Cardiac fibroblast (primary cell): ENCODE data around the gene LRRC55.

ENCODE experiments used
- DNase-seq, 2 donors: peaks; one replicate each; pipeline versions ENCODE4 v3.0.0 to v3.0.0-alpha.2; 2010; ENCODE audit warnings: low read depth in 2 of 2
- H3K4me3 ChIP-seq, 2 donors: replicated peaks in 1 of 2; 1 replicate in 1 of 2; 2 replicates in 1 of 2; pipeline ENCODE4 v1.5.1; 2011; ENCODE audit warnings: low read depth in 2 of 2, low read length in 2 of 2, mild to moderate bottlenecking in 2 of 2, moderate library complexity in 1 of 2
- CTCF ChIP-seq: IDR thresholded peaks from one replicate; pipeline ENCODE4 v1.5.1; 2011; ENCODE audit warnings: low read depth, mild to moderate bottlenecking, low read length, inconsistent platforms

Gene LRRC55

GRCh38 chr11:57231539-57232253 lies 49.9 kb downstream of the LRRC55 start:
- no peak for DNase-seq
- no peak for TF ChIP-seq CTCF

GRCh38 chr11:57233702-57234101 lies 51.9 kb downstream of the LRRC55 start:
- no peak overlapping the region for H3K4me3 ChIP-seq
- DNase-seq, result no peak
- TF ChIP-seq CTCF, result no peak

More at GRCh38 chr11:57231539-57232253, 49.9 kb downstream of the LRRC55 start:
- H3K4me3 ChIP-seq, result no peak overlapping the region

- TF ChIP-seq CTCF, result no peak
- H3K4me3 ChIP-seq, result no peak overlapping the region
Observed at GRCh38 chr11:57235761-57236703, 54.3 kb downstream of the LRRC55 start.

GRCh38 chr11:57237204-57237681 lies 55.5 kb downstream of the LRRC55 start, which contains the start of gene APLNR:
APLNR (minus strand) TSS chr11:57237250; CDS start chr11:57237004, 246 bp downstream.
- no peak for DNase-seq
- TF ChIP-seq CTCF, result no peak
- no peak within 1 kb of the TSS for H3K4me3 ChIP-seq

More at GRCh38 chr11:57235761-57236703, 54.3 kb downstream of the LRRC55 start:
- DNase-seq, result no peak

- no peak overlapping the region for H3K4me3 ChIP-seq
- DNase-seq, result no peak
- no peak for TF ChIP-seq CTCF
Observed at GRCh38 chr11:57239348-57239747, 57.6 kb downstream of the LRRC55 start.

- H3K4me3 ChIP-seq, result no peak overlapping the region
- no peak for TF ChIP-seq CTCF
- DNase-seq, result no peak
Observed at GRCh38 chr11:57240007-57240406, 58.3 kb downstream of the LRRC55 start.
